HEK293 (cell line): ENCODE data around the gene CDK1.
A peak's percentile ranks its signal among the peaks of the same experiment; 100 is the strongest.

Experiments used
- CTCF ChIA-PET: fragments of 350-600 bp; formaldehyde crosslinking; extraction: SDS; loops from one replicate; lab custom pipeline; 2021; ENCODE audit warnings: antibody characterized with exemption; lab: Yijun Ruan, JAX
- POLR2A ChIA-PET: fragments of 300-600 bp; formaldehyde crosslinking; extraction: SDS; loops from one replicate; lab custom pipeline; 2020; ENCODE audit warnings: antibody characterized with exemption, inconsistent platforms; lab: Yijun Ruan, JAX
- H3K27ac ChIP-seq: fragments of 200-500 bp; sonication (Bioruptor generic); 2 replicates; pipeline ENCODE4 v1.5.1; 2014; ENCODE audit warnings: low read depth, low read length, control low read depth, inconsistent platforms; ENCODE audit errors: extremely low read depth
- H3K36me3 ChIP-seq, 2 experiments: fragments of 200-500 bp in 1 of 2; sonication (Bioruptor generic) in 1 of 2; 1 replicate in 1 of 2; 2 replicates in 1 of 2; pipeline ENCODE4 v1.5.1; 2014 to 2017; ENCODE audit warnings: inconsistent platforms in 2 of 2, low read length in 2 of 2; ENCODE audit not compliant: control insufficient read depth in 2 of 2, insufficient read depth in 1 of 2
- H3K4me1 ChIP-seq: fragments of 200-500 bp; sonication (Bioruptor generic); 2 replicates; pipeline ENCODE4 v1.5.1; 2014; ENCODE audit warnings: mild to moderate bottlenecking, low read length, inconsistent platforms; ENCODE audit not compliant: control insufficient read depth, insufficient read depth
- H3K4me3 ChIP-seq: 2 replicates; pipeline ENCODE4 v1.5.1; 2011; ENCODE audit warnings: low read depth, mild to moderate bottlenecking, control low read depth, low read length, moderate library complexity
- H3K9me3 ChIP-seq: fragments of 200-500 bp; sonication (Bioruptor generic); 2 replicates; pipeline ENCODE4 v1.5.1; 2014; ENCODE audit warnings: low read depth, low read length, inconsistent platforms; ENCODE audit not compliant: control insufficient read depth, insufficient read depth
- GLI2 ChIP-seq: fragments of 450-650 bp; formaldehyde crosslinking; IDR thresholded peaks from 2 replicates; pipeline ENCODE4; 2017; ENCODE audit warnings: missing biosample characterization, missing genetic modification characterization, low read depth, borderline replicate concordance
- KLF8 ChIP-seq: fragments of 450-650 bp; formaldehyde crosslinking; IDR thresholded peaks from 2 replicates; pipeline ENCODE4 v1.5.1; 2016; ENCODE audit warnings: missing biosample characterization, missing genetic modification characterization
- PRDM1 ChIP-seq: fragments of 450-650 bp; formaldehyde crosslinking; IDR thresholded peaks from 2 replicates; pipeline ENCODE4; 2016; ENCODE audit warnings: missing biosample characterization, missing genetic modification characterization
- ZBTB48 ChIP-seq: fragments of 450-650 bp; formaldehyde crosslinking; IDR thresholded peaks from 2 replicates; pipeline ENCODE4 v1.5.1; 2016; ENCODE audit warnings: missing biosample characterization, missing genetic modification characterization
- ZBTB8A ChIP-seq: fragments of 450-650 bp; formaldehyde crosslinking; IDR thresholded peaks from 2 replicates; pipeline ENCODE4 v1.5.1; 2016; ENCODE audit warnings: missing biosample characterization, missing genetic modification characterization
- ZFP41 ChIP-seq: fragments of 450-650 bp; formaldehyde crosslinking; IDR thresholded peaks from 2 replicates; pipeline ENCODE4 v1.5.1; 2016; ENCODE audit warnings: missing biosample characterization, missing genetic modification characterization, borderline replicate concordance
- ZNF16 ChIP-seq: fragments of 450-650 bp; formaldehyde crosslinking; IDR thresholded peaks from 2 replicates; pipeline ENCODE4 v1.5.1; 2016; ENCODE audit warnings: low read depth, missing biosample characterization, missing genetic modification characterization
- ZNF239 ChIP-seq: fragments of 450-650 bp; formaldehyde crosslinking; IDR thresholded peaks from 2 replicates; pipeline ENCODE4 v1.5.1; 2016; ENCODE audit warnings: missing biosample characterization, missing genetic modification characterization
- ZNF398 ChIP-seq: fragments of 450-650 bp; formaldehyde crosslinking; IDR thresholded peaks from 2 replicates; pipeline ENCODE4 v1.5.1; 2017; ENCODE audit warnings: missing biosample characterization, missing genetic modification characterization
- ZNF510 ChIP-seq: fragments of 450-650 bp; formaldehyde crosslinking; IDR thresholded peaks from 2 replicates; pipeline ENCODE4 v1.5.1; 2018; ENCODE audit warnings: mild to moderate bottlenecking, missing genetic modification characterization, missing biosample characterization; ENCODE audit not compliant: insufficient replicate concordance
- ZNF521 ChIP-seq: fragments of 450-650 bp; formaldehyde crosslinking; IDR thresholded peaks from 2 replicates; pipeline ENCODE4 v1.5.1; 2017; ENCODE audit warnings: missing biosample characterization, mild to moderate bottlenecking, missing genetic modification characterization
- ZNF621 ChIP-seq: fragments of 450-650 bp; formaldehyde crosslinking; IDR thresholded peaks from 2 replicates; pipeline ENCODE4 v1.5.1; 2017; ENCODE audit warnings: missing biosample characterization, missing genetic modification characterization
- ZNF623 ChIP-seq: fragments of 450-650 bp; formaldehyde crosslinking; IDR thresholded peaks from 2 replicates; pipeline ENCODE4 v1.5.1; 2016; ENCODE audit warnings: missing biosample characterization, missing genetic modification characterization
- ZNF654 ChIP-seq: fragments of 450-650 bp; formaldehyde crosslinking; IDR thresholded peaks from 2 replicates; pipeline ENCODE4 v1.5.1; 2016; ENCODE audit warnings: low read depth, missing biosample characterization, missing genetic modification characterization
- ZNF701 ChIP-seq: fragments of 450-650 bp; formaldehyde crosslinking; IDR thresholded peaks from 2 replicates; pipeline ENCODE4 v1.5.1; 2016; ENCODE audit warnings: missing biosample characterization, missing genetic modification characterization
- ZSCAN23 ChIP-seq: fragments of 450-650 bp; formaldehyde crosslinking; IDR thresholded peaks from 2 replicates; pipeline ENCODE4 v1.5.1; 2016; ENCODE audit warnings: missing biosample characterization, missing genetic modification characterization
- ZSCAN5A ChIP-seq: fragments of 450-650 bp; formaldehyde crosslinking; IDR thresholded peaks from 2 replicates; pipeline ENCODE4 v1.5.1; 2016; ENCODE audit warnings: missing biosample characterization, missing genetic modification characterization
- TF ChIP-seq, protein P1 (sequence below): fragments of 450-650 bp; formaldehyde crosslinking; IDR thresholded peaks from 2 replicates; pipeline ENCODE4 v1.5.1; 2016; ENCODE audit warnings: missing biosample characterization, missing genetic modification characterization
- TF ChIP-seq, protein P2 (sequence below): fragments of 450-650 bp; formaldehyde crosslinking; conservative IDR thresholded peaks from 2 replicates; pipeline ENCODE4 v1.5.1; 2016; ENCODE audit warnings: low read depth, missing biosample characterization, missing genetic modification characterization

Gene CDK1

GRCh38 chr10:60817398-60817805 is 39.1 kb downstream of the CDK1 start (continued):
- TF ChIP-seq, protein P1, sequence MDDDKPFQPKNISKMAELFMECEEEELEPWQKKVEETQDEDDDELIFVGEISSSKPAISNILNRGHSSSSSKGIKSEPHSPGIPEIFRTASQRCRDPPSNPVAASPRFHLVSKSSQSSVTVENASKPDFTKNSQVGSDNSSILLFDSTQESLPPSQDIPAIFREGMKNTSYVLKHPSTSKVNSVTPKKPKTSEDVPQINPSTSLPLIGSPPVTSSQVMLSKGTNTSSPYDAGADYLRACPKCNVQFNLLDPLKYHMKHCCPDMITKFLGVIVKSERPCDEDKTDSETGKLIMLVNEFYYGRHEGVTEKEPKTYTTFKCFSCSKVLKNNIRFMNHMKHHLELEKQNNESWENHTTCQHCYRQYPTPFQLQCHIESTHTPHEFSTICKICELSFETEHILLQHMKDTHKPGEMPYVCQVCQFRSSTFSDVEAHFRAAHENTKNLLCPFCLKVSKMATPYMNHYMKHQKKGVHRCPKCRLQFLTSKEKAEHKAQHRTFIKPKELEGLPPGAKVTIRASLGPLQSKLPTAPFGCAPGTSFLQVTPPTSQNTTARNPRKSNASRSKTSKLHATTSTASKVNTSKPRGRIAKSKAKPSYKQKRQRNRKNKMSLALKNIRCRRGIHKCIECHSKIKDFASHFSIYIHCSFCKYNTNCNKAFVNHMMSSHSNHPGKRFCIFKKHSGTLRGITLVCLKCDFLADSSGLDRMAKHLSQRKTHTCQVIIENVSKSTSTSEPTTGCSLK (tag by site-specific recombination): no peak
- TF ChIP-seq, all 188 proteins: peak for 0

- POLR2A ChIA-PET: no interaction called here
- Histone ChIP-seq H3K4me1 (no peaks in the 10 kb centered on the region; the same call in 1 of the 2 replicates), H3K4me3 (no peak overlapping the region), H3K27ac (no peak overlapping the region), H3K9me3 (no peaks in the 10 kb centered on the region), H3K36me3 (no peaks in the 10 kb centered on the region)
- CTCF ChIA-PET: interaction anchor here (0.5 to 3.2 kb wide), 5 partner anchors 78 to 357 kb away, joined by 3 to 10 read pairs (median 5); no protein-coding TSS in a partner anchor
- TF ChIP-seq GLI2 (tag by site-specific recombination): no peak
- peak; percentile 61; the same call in 1 of the 2 replicates for TF ChIP-seq ZNF239 (tag by site-specific recombination)
- TF ChIP-seq ZFP41 (tag by site-specific recombination): no peak
Measured at GRCh38 chr10:60818134-60818770, 40.0 kb downstream of the CDK1 start.

- Histone ChIP-seq H3K9me3 (no peaks in the 10 kb centered on the region), H3K27ac (no peak overlapping the region), H3K36me3 (no peaks in the 10 kb centered on the region), H3K4me3 (no peak overlapping the region), H3K4me1 (no peaks in the 10 kb centered on the region; the same call in 1 of the 2 replicates)
- CTCF ChIA-PET: interaction anchor here (0.8 to 3.2 kb wide), 5 partner anchors 19 to 465 kb away, joined by 3 to 10 read pairs (median 4); no protein-coding TSS in a partner anchor
- POLR2A ChIA-PET: interaction anchor here (0.7 kb wide), 1 partner anchor 18 kb away, joined by 3 read pairs; no protein-coding TSS in a partner anchor
- TF ChIP-seq ZNF521 (tag by site-specific recombination): no peak
- TF ChIP-seq ZSCAN23 (tag by site-specific recombination): no peak
- no peak for TF ChIP-seq ZNF398 (tag by site-specific recombination)
- no peak for TF ChIP-seq PRDM1 (tag by site-specific recombination)
- no peak for TF ChIP-seq ZSCAN5A (tag by site-specific recombination)
- TF ChIP-seq GLI2 (tag by site-specific recombination): no peak
- TF ChIP-seq, protein P2, sequence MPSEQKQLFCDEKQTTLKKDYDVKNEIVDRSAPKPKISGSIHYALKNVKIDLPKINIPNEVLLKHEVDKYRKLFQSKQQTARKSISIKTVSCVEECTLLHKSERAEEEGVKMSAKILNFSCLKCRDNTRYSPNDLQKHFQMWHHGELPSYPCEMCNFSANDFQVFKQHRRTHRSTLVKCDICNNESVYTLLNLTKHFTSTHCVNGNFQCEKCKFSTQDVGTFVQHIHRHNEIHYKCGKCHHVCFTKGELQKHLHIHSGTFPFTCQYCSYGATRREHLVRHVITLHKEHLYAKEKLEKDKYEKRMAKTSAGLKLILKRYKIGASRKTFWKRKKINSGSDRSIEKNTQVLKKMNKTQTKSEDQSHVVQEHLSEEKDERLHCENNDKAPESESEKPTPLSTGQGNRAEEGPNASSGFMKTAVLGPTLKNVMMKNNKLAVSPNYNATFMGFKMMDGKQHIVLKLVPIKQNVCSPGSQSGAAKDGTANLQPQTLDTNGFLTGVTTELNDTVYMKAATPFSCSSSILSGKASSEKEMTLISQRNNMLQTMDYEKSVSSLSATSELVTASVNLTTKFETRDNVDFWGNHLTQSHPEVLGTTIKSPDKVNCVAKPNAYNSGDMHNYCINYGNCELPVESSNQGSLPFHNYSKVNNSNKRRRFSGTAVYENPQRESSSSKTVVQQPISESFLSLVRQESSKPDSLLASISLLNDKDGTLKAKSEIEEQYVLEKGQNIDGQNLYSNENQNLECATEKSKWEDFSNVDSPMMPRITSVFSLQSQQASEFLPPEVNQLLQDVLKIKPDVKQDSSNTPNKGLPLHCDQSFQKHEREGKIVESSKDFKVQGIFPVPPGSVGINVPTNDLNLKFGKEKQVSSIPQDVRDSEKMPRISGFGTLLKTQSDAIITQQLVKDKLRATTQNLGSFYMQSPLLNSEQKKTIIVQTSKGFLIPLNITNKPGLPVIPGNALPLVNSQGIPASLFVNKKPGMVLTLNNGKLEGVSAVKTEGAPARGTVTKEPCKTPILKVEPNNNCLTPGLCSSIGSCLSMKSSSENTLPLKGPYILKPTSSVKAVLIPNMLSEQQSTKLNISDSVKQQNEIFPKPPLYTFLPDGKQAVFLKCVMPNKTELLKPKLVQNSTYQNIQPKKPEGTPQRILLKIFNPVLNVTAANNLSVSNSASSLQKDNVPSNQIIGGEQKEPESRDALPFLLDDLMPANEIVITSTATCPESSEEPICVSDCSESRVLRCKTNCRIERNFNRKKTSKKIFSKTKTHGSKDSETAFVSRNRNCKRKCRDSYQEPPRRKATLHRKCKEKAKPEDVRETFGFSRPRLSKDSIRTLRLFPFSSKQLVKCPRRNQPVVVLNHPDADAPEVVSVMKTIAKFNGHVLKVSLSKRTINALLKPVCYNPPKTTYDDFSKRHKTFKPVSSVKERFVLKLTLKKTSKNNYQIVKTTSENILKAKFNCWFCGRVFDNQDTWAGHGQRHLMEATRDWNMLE (tag by site-specific recombination): no peak
- TF ChIP-seq ZNF654: no peak
- TF ChIP-seq ZNF623: no peak
- no peak for TF ChIP-seq KLF8
- TF ChIP-seq ZNF510 (tag by site-specific recombination): no peak
- TF ChIP-seq ZNF16 (tag by site-specific recombination): no peak
- TF ChIP-seq ZBTB8A (tag by site-specific recombination): no peak
- no peak for TF ChIP-seq ZNF701 (tag by site-specific recombination)
- no peak for TF ChIP-seq ZBTB48 (tag by site-specific recombination)
- no peak for TF ChIP-seq ZNF621 (tag by site-specific recombination)
Measured at GRCh38 chr10:60819271-60819670, 41.0 kb downstream of the CDK1 start.
